GM18520 (cell line): ENCODE results near the gene CACNA1I.

ENCODE experiments used
- ATAC-seq: cut with Tn5 transposase; IDR thresholded peaks from one replicate; pipeline ENCODE4 v1.9.1; 2021; ENCODE audit not compliant: unreplicated experiment

Gene CACNA1I

GRCh38 chr22:39621826-39622225 lies 51.3 kb downstream of the CACNA1I start:
- no peak for ATAC-seq

- ATAC-seq = no peak
These were observed 52.4 kb downstream of the CACNA1I start for GRCh38 chr22:39622881-39623367.

GRCh38 chr22:39623603-39624500 lies 53.3 kb downstream of the CACNA1I start:
- ATAC-seq = no peak

GRCh38 chr22:39624501-39624821 lies 53.9 kb downstream of the CACNA1I start:
- no peak for ATAC-seq

GRCh38 chr22:39625569-39626537 lies 55.3 kb downstream of the CACNA1I start:
- no peak for ATAC-seq

- no peak for ATAC-seq
These were observed 56.7 kb downstream of the CACNA1I start for GRCh38 chr22:39627208-39627607.

- no peak for ATAC-seq
These were observed 57.5 kb downstream of the CACNA1I start for GRCh38 chr22:39627865-39628562.

- ATAC-seq = no peak
These were observed 58.1 kb downstream of the CACNA1I start for GRCh38 chr22:39628563-39629080.

GRCh38 chr22:39629851-39630250 lies 59.3 kb downstream of the CACNA1I start:
- no peak for ATAC-seq

- ATAC-seq = no peak
These were observed 60.2 kb downstream of the CACNA1I start for GRCh38 chr22:39630721-39631120.

- ATAC-seq = no peak
These were observed 61.1 kb downstream of the CACNA1I start for GRCh38 chr22:39631381-39632286.

- no peak for ATAC-seq
These were observed 64.2 kb downstream of the CACNA1I start for GRCh38 chr22:39634530-39635405.

GRCh38 chr22:39635719-39636118 lies 65.2 kb downstream of the CACNA1I start:
- ATAC-seq = no peak

GRCh38 chr22:39638958-39639357 lies 68.4 kb downstream of the CACNA1I start:
- ATAC-seq = no peak

GRCh38 chr22:39641660-39642310 lies 71.2 kb downstream of the CACNA1I start:
- ATAC-seq = no peak

- no peak for ATAC-seq
These were observed 72.9 kb downstream of the CACNA1I start for GRCh38 chr22:39643311-39644083.

- no peak for ATAC-seq
These were observed 75.0 kb downstream of the CACNA1I start for GRCh38 chr22:39645532-39645931.
